HTERT RPE-1 (cell line): Measurements from ENCODE around the gene NWD2.

Source experiments
- in situ Hi-C: fragments of 300-500 bp; cut with MboI; formaldehyde crosslinking; loops from 4 replicates; pipeline ENCODE4 v1.14.3; 2020; ENCODE audit warnings: low sequenced_read_pairs

Gene NWD2

DNA sequence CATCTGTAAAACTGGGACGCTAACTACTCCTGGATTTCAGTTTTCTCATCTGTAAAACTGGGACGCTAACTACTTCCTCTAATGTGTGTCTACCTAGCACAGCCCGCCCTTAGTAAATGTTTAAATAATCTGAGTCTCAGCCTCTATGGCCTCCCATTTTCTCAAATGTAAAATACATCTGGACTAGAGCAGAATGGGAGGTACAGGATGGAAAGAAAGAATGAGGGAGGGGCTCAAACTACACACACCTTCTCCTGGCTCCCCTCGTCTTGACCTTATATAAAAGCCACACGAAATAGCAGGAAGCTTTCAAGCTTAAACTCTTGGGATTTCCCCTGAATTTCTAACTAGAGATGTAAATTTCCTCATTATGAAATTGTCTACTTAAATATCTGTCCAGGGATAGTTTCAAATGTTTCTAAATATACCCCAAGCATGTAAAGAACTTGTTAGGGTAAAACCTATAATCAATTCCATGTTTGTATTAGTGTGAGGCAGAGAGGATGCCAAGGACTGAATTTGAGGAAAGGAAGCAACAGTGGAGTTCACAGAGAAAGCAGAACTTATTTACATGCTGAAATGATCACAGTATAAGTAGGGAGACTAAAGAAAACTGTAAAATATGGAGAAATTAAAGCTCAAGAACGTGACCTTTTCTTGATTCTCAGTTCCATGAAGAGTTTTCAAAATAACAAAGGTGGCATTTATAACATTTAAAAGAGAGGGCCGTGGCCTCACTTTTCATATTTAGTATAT lies 220.0 kb downstream of the NWD2 start:
- in situ Hi-C loops: no loop called here

DNA sequence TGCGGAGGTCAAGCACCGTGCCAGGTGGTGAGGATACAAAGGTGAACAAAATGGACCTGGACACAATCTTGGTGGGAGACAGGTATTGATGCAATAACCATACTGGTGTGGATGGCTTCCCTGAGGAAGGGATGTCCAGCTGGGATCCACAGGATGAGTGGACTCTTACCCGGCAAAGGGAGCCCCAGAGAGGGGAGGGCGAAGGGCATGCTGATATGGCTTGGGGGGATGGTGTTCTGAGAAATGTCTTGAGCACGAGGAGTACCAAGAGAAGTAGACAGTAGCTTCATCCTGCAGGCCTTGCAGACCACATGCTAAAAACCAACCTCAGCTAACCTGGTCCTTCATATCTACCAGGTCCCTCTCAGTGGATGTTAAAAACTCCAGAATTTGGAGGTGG lies 220.8 kb downstream of the NWD2 start:
- in situ Hi-C loops: no loop called here

DNA sequence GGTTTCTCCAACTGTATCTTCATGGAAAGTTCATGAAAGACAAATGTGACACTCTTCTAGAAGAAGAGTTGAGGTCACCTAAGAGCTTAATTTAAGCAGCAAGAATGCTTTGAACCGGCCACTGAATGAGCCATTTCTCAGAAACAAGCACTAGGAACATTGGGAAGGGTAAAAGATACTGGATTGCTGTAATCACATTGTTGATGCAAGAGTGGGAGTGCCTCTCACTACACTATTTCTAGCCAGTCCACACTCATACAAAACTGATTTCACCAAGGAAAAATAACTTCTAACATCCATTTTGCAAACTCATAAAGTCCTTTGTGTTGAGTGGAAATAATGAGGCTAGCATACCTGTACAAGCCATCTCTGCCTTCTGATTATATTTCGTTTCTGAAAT lies 221.3 kb downstream of the NWD2 start:
- in situ Hi-C loops: no loop called here

DNA sequence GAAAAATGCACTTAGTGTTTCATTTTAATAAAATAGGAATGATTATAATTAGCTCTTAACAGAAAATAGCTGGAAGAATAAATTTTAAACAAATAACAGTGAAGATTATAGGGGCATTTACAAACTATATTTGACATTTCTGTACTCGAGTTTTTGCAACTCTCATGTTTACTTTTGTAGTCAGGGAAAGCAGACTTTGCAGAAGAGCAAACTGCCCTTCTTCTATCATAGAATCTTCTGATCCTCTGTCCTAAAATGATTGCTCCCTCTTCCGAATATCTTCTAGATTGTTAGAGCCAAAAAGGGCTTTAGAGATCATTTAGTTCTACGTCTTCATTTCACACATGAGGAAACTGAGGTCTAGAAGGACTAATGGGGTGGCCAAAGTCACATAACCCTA lies 222.7 kb downstream of the NWD2 start:
- in situ Hi-C loops: no loop called here

DNA sequence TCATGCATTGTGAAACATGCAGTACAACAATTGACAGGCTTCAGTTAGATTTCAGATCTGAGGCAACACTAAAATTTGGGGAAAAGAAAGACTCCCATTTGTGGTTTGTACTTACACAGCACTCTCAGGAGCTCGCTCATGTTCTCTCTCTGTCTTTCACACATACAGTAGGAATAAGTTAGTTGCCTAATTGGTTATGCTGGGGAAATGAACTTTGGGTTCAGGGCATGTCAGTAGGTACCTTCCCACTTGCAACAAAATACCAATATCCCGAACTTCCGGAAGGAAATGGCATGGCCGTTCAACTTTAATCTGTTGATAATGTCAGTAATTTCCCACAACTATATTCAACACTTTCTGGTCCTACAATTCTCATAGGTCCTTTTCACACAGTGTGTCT lies 223.3 kb downstream of the NWD2 start:
- in situ Hi-C loops: no loop called here

DNA sequence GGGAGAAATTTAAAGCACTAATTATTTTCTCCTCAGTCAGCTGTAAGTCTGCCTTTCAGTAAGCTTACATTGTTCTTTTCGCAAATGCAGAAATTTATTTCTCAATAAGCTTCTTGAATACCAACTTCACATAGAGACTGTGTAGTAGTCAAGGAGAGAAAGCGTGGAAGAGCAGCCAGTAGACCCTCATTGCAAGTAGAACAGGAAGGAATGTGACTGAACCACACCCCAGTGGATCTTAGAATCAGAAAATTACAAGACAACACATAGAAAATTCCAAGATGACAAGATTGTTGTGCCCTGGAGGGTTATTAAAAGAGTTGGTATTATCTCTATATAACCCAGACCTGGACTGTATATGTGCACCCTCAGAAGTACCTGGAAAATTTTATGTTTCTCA lies 224.7 kb downstream of the NWD2 start:
- in situ Hi-C loops: no loop called here

DNA sequence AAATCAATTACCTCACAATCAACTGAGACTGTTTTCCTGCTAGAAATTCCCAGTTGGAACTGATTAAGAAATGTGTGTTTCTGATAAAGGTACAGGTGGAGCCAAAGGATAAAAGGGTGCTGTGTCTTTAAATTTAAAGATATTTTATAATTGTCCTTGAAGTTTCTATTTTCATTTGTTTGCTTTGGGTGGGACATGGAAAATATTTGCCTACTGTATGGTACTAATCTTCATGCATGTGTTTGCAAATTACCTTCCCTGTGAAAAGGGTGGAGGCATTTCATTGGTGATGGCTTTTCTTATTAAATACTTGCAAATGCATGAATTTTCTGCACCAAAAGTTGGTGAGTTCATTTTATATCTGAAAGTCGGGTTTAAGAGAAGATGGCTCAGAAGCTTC lies 225.7 kb downstream of the NWD2 start:
- in situ Hi-C loops: no loop called here

DNA sequence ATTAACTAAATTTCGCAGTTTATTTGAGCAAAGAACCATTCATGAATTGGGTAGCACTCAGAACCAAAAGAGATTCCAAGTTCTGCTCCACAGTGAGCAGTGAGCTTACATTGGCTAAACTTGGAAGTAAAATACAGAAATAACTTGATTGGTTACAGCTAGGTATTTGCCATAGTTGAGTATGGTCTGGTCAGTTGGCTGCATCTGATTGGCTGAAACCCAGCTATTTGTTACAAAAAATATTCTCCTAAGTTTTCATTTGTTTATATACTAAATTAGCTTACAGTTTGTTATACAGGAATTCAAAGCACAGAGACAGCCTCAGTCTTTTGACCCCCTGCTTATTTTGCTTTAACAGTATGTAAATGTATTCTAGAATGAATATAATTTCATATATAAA lies 226.6 kb downstream of the NWD2 start:
- in situ Hi-C loops: no loop called here

DNA sequence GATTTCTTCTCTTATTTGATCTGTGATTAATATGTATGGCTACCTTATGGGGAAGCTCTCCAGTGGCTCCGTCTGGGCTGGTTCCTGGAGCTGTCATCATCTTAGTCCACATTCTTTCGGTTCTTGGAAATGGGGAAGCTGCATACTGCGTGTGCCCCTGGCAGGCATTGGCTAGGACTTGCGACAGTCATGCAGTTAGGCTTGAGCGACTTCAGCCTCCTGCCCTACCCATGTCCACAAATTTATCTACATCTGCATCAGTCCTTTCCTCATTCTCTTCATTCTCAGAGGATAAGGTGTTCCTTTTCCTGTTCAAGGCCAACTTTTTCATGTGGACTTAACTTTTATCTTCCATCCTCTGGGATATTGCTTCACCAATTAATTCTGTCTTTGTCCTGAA lies 227.4 kb downstream of the NWD2 start:
- in situ Hi-C loops: no loop called here

DNA sequence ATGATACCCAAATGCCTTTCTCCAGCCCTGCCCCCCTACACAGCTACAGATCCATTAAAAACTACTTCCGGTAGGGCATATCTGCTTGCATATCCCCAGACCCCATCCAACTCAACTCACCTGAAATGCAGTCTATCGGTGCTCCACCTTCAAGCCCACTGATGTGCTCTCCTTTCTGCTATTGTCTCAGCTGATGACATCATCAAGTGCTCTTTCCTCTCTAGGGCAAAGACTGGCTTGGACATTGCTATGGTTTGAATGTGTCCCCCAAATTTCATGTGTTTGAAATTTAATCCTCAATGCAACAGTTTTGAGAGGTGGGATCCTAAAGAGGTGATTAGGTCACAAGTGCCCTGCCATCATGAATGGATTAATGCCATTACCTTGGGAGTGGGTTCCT lies 229.3 kb downstream of the NWD2 start:
- in situ Hi-C loops: no loop called here

DNA sequence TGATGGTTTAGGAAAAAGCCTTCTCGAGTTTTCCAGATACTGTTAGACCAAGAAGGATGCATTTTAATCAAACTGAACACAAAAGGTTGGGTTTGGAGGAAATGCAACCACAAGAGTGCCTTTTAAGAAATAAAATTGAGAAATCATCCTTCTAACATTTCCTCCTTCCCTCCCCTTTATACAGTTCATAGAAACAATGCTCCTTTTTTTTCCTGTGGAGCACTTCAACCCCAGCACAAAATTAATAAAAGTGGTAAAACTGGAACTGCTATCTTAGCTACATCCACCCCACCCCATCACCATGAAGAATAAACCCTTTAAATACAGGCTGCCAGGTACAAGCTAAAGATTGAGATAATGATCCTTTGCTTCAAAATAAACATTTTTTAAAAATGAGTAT lies 230.5 kb downstream of the NWD2 start:
- in situ Hi-C loops: no loop called here

DNA sequence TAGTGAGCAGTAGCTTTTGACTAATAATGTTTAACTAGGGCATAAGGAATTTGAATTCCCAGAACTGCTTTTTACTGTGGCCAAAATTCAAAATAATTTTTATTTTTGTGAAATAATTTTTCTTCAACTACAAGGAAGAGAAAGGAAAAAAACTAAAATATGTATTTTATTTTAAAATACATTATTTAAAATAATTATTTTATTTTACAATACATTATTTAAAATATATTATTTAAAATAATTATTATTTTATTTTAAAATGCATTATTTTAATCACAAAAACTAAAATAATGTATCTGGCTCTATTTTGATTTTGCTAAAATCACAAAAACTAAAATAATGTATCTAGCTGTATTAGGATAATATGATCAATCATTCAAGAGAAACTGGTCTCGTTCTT lies 231.2 kb downstream of the NWD2 start:
- in situ Hi-C loops: no loop called here

DNA sequence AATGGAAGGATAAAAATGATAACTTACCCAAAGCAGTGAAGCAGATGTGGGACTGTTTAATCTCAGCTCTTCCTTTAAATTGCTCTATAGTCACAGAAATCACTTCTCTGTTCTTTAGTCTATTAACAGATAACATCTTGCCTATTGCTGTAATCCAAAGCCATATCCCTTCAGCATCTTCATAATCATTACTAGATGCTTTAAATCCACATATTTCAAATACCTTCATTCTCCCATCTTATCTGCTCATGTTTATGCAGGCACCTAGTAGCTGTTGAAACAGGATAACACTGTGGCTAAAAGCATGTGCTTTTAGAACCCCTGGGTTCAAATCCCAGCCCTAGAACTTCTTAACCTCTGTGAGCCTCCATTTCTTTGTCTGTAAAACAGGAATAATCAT lies 231.7 kb downstream of the NWD2 start:
- in situ Hi-C loops: no loop called here

DNA sequence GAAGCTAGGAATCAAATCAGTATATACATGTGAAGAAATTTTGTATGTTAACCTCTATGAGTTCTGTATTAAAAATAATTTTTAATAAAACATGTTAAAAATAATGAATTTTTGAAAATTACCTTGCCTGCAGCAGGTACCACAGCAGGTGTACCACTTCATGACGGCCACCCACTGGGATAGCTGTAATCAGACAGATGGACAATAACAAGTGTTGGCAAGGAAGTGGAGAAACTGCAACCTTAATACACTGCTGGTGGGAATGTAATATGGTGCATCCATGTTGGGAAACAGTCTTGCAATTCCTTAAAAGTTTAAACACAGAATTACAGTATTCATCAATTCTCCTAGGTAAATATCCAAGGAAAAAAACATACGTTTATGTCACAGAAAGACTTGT lies 232.1 kb downstream of the NWD2 start:
- in situ Hi-C loops: no loop called here

DNA sequence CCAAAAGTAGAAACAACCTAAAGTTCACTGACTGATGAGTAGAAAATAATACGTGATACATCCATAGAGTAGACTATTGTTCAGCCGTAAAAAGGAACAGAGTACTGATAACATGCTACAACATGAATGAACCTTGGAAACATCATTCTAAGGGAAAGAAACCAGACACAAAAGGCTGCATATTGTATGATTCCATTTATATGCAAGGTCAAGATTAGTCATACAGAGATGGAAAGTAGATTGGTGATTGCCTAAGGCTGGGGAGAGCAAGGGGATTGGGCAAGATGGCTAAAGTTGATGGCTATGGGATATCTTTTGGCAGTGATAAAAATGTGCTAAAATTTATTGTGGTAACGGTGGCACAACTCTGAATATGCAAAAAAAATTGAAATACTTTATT lies 232.6 kb downstream of the NWD2 start:
- in situ Hi-C loops: no loop called here

DNA sequence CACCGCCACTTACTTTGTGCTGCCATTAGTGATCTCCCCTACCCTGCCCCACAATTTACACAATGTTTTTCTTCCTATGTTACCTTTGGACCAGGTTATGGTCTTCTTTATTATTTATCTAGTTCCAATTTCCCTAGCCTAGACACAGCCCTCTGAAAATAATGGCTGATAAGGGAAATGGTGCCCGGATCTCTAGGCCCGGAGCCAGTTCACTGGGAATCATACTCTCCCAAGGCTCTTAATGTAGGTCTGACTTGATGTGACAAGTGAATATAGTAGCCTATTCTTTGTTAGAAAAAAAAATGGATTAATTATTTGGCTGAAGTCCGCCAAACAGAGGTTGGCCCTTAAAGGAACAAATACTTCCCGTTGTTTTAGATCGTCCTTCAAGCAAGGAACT lies 233.6 kb downstream of the NWD2 start:
- in situ Hi-C loops: no loop called here

DNA sequence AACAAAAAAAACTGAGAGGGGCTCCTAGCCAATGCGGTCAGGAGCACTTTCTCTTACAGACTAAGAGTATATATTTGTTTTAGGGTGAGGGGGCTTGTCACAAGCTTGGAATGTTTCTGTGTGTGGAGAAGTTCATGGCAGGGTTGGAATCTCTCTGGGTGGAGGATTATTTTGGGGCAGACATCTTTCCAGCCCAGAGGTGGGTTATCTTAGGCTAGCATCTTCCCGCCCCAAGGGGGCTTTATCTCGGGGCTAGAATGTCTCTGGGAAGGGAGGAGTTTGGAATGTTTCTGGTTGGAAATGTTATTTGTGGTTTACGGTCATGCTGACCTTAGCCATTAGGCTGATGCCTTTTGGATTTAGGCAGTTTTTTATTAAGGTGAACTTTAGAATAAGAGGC lies 236.0 kb downstream of the NWD2 start:
- in situ Hi-C loops: no loop called here

DNA sequence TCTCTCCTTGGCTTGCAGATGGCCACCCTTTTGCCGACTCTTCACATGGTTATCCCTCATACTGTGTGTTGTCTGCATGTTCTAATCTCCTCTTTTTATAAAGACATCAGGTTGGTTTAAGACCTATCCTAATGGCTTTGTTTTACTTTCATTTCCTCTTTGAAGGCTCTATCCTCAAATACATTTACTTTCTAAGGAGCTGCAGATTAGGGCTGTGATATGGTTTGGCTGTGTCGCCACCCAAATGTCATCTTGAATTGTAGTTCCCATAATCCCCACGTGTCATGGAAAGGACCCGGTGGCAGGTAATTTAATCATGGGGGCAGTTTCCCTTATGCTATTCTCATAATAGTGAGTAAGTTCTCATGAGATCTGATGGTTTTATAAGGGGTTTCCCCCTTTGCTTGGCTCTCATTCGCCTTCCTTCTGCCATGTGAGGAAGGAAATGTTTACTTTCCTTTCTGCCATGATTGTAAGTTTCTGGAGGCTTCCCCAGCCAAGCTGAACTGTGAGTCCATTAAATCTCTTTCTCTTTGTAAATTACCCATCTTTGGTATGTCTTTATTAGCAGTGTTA lies 237.1 kb downstream of the NWD2 start:
- in situ Hi-C loops: no loop called here

DNA sequence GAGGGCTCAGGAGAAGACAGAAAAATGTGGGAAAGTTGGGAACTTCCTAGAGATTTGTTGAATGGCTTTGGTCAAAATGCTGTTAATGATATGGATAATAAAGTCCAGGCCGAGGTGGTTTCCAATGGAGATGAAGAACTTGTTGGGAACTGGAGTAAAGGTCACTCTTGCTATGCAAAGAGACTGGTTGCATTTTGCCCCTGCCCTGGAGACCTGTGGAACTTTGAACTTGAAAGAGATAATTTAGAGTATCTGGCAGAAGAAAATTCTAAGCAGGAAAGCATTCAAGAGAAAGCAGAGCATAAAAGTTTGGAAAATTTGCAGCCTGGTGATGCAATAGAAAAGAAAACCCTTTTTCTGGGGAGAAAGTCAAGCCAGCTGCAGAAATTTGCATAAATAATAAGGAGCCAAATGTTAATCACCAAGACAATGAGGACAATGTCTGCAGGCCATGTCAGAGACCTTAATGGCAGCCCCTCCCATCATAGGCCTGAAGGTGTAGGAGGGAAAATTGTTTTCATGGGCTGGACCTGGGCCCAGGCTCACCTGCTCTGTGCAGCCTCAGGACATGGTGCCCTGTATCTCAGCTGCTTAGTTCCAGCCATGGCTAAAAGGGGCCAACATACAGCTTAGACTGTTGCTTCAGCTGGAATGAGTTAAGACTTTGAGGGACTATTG lies 237.8 kb downstream of the NWD2 start:
- in situ Hi-C loops: no loop called here

DNA sequence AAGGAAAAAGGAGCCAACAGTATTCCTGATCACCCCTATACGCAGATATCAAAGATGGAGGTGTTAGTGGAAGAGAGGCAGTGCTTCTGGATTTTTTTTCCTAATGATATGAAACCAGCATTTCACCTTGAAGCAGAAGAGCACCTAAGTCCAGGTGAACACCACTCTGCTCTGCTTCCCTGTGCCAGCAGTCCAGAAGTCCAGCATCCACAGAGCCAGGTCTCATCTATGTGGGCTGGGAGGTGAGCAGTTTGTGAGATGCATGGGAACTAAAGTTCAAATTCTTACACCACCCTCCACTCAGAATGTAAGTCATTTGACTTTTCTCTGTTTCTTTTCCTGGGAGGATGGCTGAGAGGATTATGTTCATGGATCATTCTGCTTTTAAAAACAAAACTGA lies 239.1 kb downstream of the NWD2 start:
- in situ Hi-C loops: no loop called here

DNA sequence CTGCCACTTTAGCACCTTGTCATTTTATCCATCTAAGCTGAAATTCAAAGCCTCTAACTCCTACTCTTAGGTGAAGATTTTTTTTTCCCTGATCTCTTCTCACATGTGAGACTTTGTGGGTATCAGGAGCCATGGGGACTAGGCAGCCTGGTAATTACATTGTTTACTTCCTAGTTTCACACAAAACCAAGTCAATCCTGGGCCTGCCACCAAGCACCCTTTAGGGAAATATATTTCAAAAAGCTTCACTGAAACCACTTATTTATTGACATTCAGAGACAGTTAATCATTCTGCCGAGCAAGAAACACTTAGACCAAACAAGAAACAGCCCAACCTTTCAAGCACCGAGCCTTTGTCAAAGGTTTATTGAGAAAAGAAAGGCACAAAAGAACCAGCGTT lies 241.6 kb downstream of the NWD2 start:
- in situ Hi-C loops: no loop called here

DNA sequence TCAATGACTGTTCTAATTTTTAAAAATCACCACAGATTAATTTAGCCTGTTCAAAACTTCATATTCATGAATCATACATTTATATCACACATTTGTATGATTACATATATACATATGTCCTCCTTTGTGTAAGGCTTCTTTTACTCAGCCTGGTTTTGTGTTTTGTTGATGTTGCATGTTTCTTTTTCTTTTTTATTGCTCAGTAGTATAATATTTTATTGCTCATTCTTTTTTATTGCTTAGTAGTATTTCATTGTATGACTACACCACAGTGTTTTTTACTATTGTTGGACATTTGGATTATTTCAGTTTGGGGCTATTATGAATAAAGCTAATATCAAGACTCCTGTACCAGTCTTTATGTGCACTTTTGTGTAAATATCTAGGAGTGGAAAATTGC lies 243.1 kb downstream of the NWD2 start:
- in situ Hi-C loops: no loop called here

DNA sequence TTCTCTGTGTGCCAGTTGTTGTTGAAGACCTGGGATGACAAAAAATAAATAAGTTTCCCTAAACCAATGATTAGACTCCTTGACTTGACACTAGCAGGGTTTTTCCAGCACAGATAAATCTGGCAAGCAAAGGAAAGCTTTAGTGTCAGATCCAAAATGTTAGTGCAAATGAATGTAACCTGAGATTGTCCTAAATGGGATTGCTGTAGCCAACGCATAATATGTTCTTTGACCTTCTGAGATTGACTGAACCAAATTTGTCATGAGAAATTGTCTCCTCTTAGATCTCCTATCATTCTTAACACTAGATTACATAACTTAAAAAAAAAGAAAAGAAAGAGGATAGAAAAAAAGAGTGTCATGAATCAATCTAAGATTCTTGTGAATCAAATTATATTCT lies 245.2 kb downstream of the NWD2 start:
- in situ Hi-C loops: no loop called here
